GM18907 (cell line): ENCODE data around the gene KLHL11.

Experiments
- ATAC-seq: cut with Tn5 transposase; IDR thresholded peaks from one replicate; pipeline ENCODE4 v1.9.1; 2021; ENCODE audit warnings: mild to moderate bottlenecking, moderate library complexity; ENCODE audit not compliant: unreplicated experiment

The KLHL11 gene

DNA sequence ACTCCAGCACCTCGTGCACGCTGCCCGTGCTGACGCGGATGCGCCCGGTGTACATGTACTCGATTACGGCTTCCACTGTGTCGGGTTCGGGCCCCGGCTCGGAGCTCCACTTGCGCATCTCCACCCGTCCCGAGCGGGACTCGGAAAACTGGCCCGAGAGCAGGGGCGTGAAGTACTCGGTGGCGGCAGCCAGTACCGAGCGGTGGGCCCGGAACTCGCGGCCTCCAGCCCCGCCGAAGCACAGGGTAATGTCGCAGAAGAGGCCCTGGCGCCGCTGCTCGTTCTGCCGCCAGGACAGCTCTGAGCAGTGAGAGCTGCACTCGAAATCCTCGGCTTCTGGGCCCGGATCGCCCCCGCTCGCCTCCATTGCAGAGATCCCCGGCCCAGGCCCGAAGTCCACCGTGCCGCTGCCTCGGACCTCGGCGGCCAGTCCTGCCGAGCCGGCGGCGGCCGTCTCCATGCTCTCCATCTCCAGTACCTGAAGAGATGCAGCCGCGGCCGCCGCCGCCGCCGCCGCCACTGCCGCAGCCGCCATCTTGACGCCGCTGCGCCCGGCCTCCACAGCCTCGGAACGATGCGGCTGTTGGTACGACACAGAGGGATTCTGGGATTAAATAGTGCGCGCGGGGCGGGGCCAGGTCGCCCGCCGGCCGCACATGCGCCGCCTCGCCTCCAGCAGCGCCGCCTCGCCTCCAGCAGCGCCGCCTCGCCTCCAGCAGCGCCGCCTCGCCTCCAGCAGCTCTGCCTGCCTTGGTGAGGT lies at the start of gene KLHL11:
Gene KLHL11 (minus strand): TSS at position 588 of the 760 bp plus-strand sequence. CDS start 53 bp downstream, at position 535.
- peak; percentile 82 for ATAC-seq

GRCh38 chr17:41915020-41915419 lies 49.8 kb upstream of the KLHL11 start:
- no peak for ATAC-seq

- no peak for ATAC-seq
Observed at GRCh38 chr17:41914358-41914766, 49.1 kb upstream of the KLHL11 start.

- no peak for ATAC-seq
Observed at GRCh38 chr17:41913798-41914197, 48.6 kb upstream of the KLHL11 start.

GRCh38 chr17:41912925-41913324 lies 47.7 kb upstream of the KLHL11 start:
- no peak for ATAC-seq

- no peak for ATAC-seq
Observed at GRCh38 chr17:41910701-41911391, 45.6 kb upstream of the KLHL11 start.

DNA sequence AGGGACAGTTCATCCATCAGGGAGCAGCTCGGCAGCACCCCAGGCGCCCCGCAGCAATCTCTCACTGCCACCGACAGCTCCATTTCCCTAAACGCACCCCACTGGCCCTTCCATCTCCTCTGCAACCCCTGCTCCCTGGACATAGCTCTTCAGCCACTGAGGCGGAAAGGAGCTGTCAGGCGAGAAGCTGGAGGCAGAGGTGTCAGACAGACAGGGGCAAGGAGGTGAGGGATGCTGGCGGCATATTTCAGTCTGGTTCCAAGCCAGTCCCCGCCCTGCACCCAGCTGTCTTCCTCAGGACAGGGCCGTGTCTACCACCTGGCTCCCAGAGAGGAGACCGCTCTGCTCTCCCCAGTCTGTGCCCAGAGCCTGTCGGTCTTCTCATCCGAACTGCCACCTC lies 43.9 kb upstream of the KLHL11 start:
- ATAC-seq: no peak

GRCh38 chr17:41907633-41908539 lies 42.7 kb upstream of the KLHL11 start:
- no peak for ATAC-seq

DNA sequence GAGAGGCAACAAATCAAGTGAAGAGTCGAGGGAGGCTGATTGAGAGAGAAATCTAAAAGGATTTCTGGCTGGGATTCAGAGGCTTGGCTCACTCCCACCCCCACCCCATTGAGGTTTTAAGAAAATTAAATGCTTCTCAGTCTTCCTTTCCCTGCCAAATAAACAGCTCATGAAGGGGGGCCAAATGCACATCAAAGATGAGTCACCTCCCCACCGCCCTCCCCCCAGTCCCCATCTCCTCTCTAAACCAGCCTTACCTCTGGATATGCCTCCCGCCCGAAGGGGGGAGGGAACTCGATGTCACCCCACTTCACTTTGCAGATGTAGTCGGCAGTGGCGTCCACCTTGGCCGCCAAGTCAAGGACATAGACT lies 41.9 kb upstream of the KLHL11 start:
- ATAC-seq: no peak

- no peak for ATAC-seq
Observed at GRCh38 chr17:41906465-41907184, 41.4 kb upstream of the KLHL11 start.

GRCh38 chr17:41905172-41905571 lies 39.9 kb upstream of the KLHL11 start:
- ATAC-seq: no peak

GRCh38 chr17:41904242-41904841 lies 39.1 kb upstream of the KLHL11 start:
- ATAC-seq: no peak

- no peak for ATAC-seq
Observed at GRCh38 chr17:41901646-41902045, 36.4 kb upstream of the KLHL11 start.

- no peak for ATAC-seq
Observed at GRCh38 chr17:41896726-41897125, 31.5 kb upstream of the KLHL11 start.

DNA sequence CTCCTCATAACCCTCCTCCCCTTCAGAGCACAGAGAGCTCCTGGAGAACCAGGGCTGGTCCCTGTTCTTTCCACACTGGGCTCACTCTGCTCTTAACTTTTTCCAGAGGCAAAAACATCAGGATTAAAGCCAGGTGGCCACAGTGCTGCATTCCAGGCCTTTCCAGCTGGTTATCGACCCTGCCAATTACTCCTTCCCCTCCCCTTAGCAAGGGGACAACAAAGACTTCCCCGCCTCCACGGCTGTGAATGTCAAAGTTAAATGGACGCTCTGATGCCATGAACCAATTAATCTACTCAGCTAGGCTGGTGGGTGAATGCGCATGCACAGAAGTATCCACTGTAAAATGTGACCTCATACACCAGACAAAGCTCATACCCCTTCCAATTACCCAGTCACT lies 30.4 kb upstream of the KLHL11 start:
- ATAC-seq: no peak

GRCh38 chr17:41894791-41895331 lies 29.6 kb upstream of the KLHL11 start:
- ATAC-seq: no peak

DNA sequence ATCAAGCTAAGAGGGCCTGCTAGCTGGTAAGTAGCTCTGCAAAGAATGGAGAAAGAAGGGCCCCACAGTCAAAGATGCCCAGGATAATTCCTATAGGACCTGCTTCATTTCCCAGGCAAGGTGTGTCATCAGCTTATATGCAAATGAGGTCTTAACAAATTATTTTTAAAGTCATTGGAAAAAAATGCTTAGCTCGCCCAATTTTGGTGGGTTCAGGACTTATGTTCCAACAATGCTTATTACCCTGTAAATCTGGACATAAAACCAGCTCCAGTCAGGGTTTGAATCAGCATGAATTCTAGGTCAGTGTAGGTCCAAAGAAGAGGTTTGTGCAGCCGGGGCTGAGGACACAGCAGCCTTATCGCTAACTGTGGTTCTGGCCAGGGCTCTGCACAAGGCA lies 28.2 kb upstream of the KLHL11 start:
- no peak for ATAC-seq

DNA sequence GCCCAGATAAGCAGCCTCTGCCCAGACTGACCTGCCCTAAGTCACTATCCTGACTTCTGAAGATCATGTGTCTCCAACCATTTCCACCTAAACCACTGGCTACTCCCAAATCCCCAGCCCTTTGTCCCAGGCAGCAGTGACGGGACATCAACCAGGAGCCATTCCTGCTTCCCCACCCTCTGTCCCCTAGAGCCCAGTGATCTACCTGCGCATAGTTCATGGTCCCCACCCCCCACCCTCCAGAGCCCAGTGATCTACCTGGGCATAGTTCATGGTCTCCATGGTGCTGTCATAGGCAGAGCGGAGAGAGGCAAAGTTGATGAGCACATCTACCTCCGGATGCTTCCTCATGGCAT lies 26.8 kb upstream of the KLHL11 start:
- ATAC-seq: no peak

GRCh38 chr17:41891135-41892020 lies 26.2 kb upstream of the KLHL11 start:
- ATAC-seq: no peak
